ENCODE data around the gene SUCNR1.
"Not testable (repeated sequence)": the region's sequence is repeated elsewhere in the genome, so short reads cannot be mapped to it uniquely, and the experiment has no call there.

SUCNR1 gene

GRCh38 chr3:151927915-151928525 lies 54.6 kb downstream of the SUCNR1 start:
- H3K27ac ChIP-seq (ENCODE audit: insufficient read depth, low read length, poor library complexity, severe bottlenecking); H3K4me3 ChIP-seq (ENCODE audit: insufficient read depth, low read depth, low read length, poor library complexity, severe bottlenecking); H3K4me1 ChIP-seq (ENCODE audit: control insufficient read depth, insufficient read depth, low read length, poor library complexity, severe bottlenecking); H3K27me3 ChIP-seq (replicated peaks; ENCODE audit: control insufficient read depth, insufficient read depth, low read length, poor library complexity, severe bottlenecking); H3K36me3 ChIP-seq (ENCODE audit: control insufficient read depth, insufficient read depth, low read length); DNase-seq; H3K9me3 ChIP-seq (ENCODE audit: control insufficient read depth, low read length): not testable (repeated sequence)

GRCh38 chr3:151931171-151931570 lies 57.7 kb downstream of the SUCNR1 start:
- no peak overlapping the region for H3K4me3 ChIP-seq (ENCODE audit: insufficient read depth, low read depth, low read length, poor library complexity, severe bottlenecking)
- no peak overlapping the region for H3K27ac ChIP-seq (ENCODE audit: insufficient read depth, low read length, poor library complexity, severe bottlenecking)
- DNase-seq = no peak

GRCh38 chr3:151933234-151933853 lies 59.9 kb downstream of the SUCNR1 start:
- Histone ChIP-seq H3K9me3 (ENCODE audit: control insufficient read depth, low read length) (no peaks in the 10 kb centered on the region), H3K4me1 (ENCODE audit: control insufficient read depth, insufficient read depth, low read length, poor library complexity, severe bottlenecking) (no peaks in the 10 kb centered on the region), H3K27me3 (replicated peaks; ENCODE audit: control insufficient read depth, insufficient read depth, low read length, poor library complexity, severe bottlenecking) (peaks cover 3% of the 10 kb centered on the region), H3K27ac (ENCODE audit: insufficient read depth, low read length, poor library complexity, severe bottlenecking) (no peak overlapping the region), H3K4me3 (ENCODE audit: insufficient read depth, low read depth, low read length, poor library complexity, severe bottlenecking) (no peak overlapping the region), H3K36me3 (ENCODE audit: control insufficient read depth, insufficient read depth, low read length) (no peaks in the 10 kb centered on the region)
- no peak for DNase-seq

More at GRCh38 chr3:151931171-151931570, 57.7 kb downstream of the SUCNR1 start:
- Histone ChIP-seq H3K9me3 (ENCODE audit: control insufficient read depth, low read length) (no peaks in the 10 kb centered on the region), H3K36me3 (ENCODE audit: control insufficient read depth, insufficient read depth, low read length) (no peaks in the 10 kb centered on the region), H3K4me1 (ENCODE audit: control insufficient read depth, insufficient read depth, low read length, poor library complexity, severe bottlenecking) (no peaks in the 10 kb centered on the region), H3K27me3 (replicated peaks; ENCODE audit: control insufficient read depth, insufficient read depth, low read length, poor library complexity, severe bottlenecking) (peaks cover 3% of the 10 kb centered on the region)

All from effector memory CD4-positive, alpha-beta T cell (primary cell).